GM20431 (cell line): Measurements from ENCODE around the gene RBFOX2.
"Not testable (repeated sequence)": the region's sequence is repeated elsewhere in the genome, so short reads cannot be mapped to it uniquely, and the experiment has no call there.

Experiments used
- in situ Hi-C: fragments of 300-500 bp; cut with MseI, MboI; formaldehyde crosslinking; loops from one replicate; pipeline ENCODE4 v1.15.0; 2020; ENCODE audit warnings: low sequenced_read_pairs; ENCODE audit not compliant: unreplicated experiment

Gene RBFOX2

DNA sequence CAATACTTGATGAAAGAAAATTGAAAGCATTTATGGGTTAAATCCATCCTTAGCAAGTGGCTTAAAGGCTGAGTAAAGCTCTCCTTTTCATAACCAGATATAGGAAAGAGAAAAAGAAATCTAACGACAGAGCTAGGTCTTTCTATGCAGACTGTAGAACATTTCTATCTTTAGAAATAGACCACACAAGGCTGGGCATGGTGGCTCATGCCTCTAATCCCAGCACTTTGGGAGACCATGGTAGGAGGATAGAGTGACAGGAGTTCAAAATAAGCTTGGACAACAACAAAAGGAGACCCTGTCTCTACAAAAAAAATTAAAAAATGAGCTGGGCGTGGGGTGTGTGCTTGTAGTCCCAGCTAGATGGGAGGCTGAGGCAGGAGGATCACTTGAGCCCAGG, 220.2 kb downstream of the RBFOX2 start:
- in situ Hi-C loops = no loop called here

DNA sequence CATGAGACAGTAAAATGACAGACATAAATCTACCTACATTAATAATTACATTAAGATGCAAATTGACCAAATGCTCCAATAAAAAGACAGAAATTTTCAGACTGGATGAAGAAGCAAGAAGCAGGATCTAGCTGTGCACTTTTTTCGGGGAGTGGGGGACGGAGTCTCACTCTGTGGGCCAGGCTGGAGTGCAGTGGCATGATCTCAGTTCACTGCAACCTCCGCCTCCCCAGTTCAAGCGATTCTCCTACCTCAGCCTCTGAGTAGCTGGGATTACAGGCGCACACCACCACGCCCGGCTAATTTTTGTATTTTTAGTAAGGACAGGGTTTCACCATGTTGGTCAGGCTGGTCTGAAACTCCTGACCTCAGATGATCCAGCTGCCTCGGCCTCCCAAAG, 222.0 kb downstream of the RBFOX2 start:
- in situ Hi-C loops = not testable (repeated sequence)

DNA sequence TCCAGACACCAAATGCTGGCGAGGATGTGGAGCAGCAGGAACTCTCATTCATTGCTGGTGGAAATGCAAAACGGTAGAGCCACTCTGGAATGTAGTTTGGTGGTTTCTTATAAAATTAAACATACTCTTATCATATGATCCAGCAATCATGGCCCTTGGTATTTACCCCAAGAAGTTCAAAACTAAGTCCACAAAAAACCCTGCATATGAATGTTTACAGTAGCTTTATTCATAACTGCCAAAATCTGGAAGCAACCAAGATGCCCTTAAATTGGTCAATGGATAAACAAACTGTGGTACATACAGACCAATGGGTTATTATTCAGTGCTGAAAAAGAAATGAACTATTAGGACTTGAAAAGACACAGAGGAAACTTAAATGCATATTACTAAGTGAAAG, 223.2 kb downstream of the RBFOX2 start:
- in situ Hi-C loops = no loop called here

DNA sequence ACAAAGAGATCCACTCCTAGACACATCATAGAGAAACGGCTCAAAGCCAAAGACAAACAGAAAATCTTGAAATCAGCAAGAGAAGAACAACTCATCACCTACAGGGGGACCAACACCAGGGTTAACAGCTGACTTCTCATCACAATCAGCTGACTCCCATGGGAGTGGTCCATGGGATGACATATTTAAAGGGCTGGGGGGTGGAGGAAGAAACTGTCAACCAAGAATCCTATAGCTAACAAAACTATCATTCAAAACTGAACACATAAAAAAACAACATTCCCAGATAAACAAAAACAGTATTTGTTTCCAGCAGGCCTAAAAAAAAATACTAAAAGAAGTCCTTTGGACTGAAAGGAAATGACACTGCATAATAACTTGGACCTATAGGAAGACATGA, 224.2 kb downstream of the RBFOX2 start:
- in situ Hi-C loops = no loop called here

DNA sequence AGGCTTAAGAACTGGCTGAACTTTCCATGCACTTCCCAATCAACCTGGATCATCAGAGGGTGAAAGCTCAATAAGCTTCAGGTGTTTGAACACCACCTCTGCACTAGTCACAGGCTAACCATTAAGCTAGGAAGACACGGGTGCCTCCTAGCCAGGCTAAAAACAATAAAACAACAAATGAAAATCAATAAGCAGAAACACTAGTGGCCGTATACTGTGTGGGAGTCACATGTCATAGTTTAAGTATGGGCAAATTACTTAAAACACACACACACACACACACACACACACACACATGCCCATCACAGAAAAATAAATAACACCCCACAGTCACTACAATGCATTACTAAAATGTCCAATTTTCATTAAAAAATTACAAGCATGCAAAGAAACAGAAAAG, 225.7 kb downstream of the RBFOX2 start:
- in situ Hi-C loops = no loop called here

DNA sequence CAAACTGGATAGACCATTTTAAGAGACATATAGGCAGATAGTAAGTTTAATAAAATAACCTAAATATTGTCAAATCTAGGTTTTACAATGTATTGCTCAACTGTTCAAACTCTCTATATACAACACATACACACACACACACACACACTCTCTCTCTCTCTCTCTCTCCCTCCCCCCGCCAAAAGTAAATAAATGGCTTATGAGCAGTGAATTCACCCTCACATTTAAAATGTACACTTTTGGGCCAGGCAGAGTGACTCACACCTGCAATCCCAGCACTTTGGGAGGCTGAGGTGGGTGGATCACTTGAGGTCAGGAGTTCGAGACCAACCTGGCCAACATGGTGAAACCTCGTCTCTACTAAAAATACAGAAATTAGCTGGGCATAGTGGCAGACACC, 227.3 kb downstream of the RBFOX2 start:
- in situ Hi-C loops = not testable (repeated sequence)

DNA sequence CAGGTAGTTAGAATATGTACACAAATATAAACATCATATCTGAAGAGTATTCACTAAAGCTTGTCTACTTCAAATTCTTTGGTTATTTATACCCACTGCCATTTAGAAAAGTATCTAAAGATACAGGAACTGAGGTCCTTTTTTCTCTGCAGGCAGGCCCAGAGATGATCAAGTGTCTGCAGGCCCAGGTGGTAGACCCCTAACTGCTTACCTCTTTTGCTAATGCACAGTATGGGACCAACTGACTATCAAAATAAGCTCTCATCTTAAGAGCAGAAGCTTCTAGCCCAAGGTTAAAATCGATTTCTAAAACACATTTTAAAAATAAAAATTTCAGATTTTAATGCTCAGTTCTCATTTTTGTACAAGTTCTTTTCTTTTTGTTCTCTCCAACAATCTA, 229.5 kb downstream of the RBFOX2 start:
- in situ Hi-C loops = no loop called here

DNA sequence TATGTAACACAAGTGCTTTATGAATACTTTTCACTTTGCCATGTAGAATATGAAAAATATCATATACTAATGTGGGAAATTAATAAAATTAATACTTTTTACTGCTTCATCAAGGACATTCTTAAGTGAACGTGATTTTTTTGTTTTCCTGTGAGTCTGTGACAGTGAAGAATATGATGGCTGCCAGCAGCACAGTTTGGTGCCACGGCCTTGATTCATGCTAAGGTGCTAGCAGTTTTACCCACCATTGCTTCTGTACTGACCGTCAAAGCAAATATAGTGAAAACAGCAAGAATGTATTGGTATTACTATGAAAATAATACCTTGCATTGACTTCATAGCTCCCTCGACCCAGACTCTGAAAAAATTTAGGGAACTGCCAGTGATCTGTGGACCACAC, 231.2 kb downstream of the RBFOX2 start:
- in situ Hi-C loops = no loop called here

DNA sequence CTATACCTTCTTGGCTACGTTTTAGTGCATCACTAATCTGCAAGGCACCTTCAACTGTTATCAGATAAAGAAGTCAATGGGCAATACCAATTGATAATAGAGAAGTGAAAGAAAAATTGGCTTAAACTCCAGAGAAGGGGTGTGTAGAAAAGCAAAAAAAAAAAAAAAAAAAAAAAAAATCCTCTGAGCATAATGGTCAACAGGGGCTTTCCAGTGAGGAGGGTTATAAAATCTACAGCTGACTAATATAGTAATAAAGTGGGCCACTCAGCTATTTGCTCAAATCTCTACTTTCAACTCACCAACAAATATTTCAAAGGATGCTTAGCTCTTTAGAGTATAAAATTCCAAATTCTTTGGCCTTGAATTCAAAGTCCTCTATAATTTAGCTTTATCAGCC, 233.1 kb downstream of the RBFOX2 start:
- in situ Hi-C loops = no loop called here

DNA sequence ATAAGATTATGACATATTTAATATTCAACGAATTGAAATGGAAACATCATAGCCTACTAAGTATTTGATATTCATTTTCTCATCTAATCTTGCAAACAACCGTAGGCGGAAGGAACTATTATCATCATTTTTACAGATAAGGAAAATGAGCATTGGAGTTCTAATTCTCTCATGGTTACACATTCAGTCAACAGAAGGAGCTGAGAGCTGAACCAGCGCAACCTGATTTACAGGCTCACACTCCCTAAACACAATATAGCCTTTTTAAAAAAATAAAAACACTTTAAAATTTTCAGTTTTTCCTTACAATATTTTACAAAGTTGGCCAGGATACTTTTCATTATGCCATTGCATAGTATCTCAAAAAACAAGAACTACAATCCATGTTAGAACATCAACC, 236.1 kb downstream of the RBFOX2 start:
- in situ Hi-C loops = no loop called here

DNA sequence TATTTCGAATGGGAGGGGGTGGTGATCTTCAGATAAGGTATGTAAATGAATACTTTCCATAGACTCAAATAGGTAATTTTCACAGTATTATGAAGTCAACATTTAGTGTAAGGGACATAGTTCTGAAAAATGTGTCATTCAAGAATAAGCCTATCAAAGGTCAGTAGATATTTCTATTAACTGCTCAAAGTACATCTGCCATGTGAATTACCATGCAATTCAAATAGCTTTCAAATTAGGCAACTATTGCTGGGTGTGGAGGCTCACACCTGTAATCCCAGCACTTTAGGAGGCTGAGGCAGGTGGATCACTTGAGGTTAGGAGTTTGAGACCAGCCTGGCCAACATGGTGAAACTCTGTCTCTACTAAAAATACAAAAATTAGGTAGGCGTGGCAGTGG, 236.8 kb downstream of the RBFOX2 start:
- in situ Hi-C loops = not testable (repeated sequence)

DNA sequence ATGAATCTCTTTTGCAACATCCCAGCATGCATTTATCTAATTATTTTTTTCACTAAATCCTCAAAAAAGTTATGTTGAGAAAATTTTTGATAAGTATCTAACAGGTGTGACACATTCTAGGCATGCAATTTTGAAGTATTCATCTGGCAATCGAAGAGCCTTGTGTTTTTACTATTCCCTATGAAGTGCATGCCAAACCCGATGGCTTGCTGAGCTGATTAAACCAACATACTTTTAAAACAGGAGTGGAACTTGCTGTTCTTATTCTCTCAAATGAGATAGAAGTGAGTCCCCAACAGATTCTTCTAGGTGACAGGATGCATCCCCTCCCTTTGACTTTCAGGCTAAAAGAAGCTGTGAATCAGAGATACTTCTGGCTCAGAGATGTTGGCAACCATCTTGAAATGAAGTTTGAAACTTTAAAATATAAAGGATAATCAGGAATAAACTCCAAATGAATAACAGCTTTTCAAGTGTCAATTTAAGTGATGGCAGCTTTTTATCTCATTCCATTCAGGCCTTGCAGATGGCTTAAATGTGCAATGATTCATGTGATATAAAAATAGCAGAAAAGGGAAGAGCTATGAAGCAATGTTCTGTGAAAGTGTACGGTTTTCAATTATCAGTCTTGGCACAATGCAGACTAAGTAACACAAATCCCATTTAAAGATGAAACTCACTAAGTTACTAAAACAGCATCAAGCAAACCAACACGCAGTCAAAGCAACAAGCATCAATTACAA, 243.3 kb downstream of the RBFOX2 start:
- in situ Hi-C loops = no loop called here

DNA sequence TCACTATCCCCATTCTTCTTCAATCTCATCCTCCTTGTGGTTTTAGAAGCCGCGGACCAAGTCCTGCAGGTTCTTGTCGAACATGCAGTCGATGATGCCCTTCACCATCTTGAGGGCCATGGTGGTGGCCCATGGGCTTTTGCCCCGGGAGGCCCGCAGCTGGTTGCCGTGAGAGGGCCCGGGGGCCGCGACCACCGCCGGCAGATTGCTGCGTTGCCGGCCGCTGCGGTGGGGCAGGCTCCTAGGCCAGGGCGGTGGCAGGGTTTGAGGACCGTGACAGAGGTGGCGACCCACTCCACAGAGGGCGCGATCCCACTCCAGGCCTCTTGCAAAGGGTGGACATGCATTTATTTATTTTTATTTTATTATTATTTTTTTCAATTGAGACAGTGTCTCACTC, 244.0 kb downstream of the RBFOX2 start:
- in situ Hi-C loops = no loop called here

DNA sequence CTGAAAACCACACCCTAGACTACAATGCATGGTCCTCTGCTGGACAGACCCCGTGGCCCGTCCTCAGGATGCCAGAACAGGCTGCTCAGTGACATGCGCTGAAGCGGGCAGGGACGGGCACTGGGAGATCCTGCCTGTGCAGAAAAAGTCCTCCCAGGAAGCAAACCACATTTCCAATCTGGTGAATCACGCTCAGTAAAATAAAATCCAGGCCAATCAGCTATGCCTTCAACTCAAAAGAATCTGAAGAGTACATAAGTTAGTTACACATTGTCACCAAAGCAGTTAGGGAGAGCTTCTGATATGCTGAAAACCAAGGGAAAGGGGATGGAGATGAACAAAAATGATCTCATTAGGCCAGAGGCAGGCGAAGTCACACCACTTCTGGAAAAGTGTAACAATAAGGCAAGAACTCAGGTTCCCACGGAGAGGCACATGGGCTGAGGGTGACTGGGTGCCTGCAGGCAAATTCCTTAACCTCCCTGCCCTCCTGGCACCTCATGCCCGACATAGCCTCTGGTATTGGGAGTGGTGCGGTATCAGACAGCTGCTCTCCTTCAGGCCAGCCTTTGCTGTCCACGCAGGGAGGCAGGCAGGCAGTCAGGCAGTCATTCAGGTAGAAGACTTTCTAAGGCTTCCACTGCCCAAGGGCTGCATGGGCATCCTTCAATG, 244.5 kb downstream of the RBFOX2 start:
- in situ Hi-C loops = no loop called here

DNA sequence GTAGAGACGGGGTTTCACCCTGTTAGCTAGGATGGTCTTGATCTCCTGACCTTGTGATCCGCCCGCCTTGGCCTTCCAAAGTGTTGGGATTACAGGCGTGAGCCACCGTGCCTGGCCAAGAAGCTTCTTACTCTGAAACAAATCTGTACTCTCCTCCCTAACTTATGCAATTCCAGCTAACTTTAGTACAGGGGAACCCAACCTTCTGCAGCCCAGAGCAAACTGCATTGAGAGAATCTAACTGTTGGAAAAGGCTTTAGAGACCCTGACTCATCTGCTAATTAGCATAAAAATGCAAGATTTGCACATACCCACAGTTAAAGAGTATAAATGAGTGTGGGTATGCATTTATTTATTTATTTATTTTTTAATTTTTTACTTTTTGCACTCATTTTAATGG, 246.1 kb downstream of the RBFOX2 start:
- in situ Hi-C loops = no loop called here

DNA sequence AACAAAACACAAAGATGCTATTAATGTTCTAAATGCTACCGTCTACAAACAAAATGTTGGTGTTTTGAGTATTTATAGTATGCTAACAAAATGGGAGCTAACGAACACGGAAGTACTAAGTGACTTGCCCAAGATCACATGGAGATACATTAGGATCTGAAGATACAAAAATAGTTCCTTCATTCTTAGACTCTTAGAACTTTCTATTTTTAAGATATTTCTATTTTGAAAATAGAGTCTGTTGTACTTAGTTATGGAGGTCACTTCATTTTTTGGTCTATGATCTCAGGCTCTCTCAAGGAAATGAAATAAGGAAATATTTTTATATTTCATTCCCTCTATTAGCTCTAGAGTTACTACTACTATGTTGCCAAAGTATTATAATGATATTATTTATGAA, 246.7 kb downstream of the RBFOX2 start:
- in situ Hi-C loops = no loop called here

DNA sequence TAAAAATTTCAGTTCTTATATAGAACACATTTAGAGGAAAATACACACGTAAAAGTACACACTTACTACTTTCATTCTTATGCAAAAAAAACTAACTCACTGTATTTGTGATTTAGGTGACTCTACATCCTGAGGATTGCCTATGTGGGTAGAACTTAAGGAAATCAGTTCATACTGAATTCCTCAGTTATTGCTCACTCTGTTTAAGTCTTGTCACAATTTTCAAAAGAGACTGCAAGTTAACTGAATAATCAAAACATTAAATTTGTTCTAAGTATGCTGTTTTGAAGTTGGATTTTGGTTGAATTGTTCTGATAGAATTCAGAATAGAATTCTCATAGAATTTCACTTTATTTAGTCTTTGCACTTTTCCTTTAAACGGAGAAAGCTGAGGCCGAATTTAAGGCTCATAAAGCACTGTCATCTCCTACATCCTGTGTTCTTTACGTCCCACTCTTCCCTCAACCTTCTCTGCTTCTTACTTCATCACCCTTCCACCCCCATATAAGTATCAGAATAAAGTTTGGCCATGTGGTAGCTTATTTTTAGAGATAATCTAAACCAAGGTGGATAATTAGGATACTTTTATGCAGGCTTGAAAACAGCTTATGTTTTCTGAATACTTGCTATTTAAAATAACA, 251.2 kb downstream of the RBFOX2 start:
- in situ Hi-C loops = no loop called here

DNA sequence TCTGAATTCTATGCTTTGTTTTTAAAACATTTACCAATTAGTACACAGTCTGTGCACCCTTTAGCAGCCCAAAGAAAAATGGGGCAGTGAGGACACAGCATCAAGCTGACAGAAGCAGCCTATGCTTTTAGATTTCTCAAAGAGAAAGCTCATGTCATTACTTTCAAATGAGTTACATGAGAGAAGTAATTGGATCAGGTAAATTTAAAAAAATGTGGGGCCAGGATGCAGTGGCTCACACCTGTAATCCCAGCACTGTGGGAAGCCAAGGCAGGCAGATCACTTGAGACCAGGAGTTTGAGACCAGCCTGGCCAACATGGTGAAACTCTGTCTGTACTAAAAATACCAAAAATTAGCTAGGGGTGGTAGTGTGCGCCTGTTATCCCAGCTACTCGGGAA, 253.3 kb downstream of the RBFOX2 start:
- in situ Hi-C loops = no loop called here

DNA sequence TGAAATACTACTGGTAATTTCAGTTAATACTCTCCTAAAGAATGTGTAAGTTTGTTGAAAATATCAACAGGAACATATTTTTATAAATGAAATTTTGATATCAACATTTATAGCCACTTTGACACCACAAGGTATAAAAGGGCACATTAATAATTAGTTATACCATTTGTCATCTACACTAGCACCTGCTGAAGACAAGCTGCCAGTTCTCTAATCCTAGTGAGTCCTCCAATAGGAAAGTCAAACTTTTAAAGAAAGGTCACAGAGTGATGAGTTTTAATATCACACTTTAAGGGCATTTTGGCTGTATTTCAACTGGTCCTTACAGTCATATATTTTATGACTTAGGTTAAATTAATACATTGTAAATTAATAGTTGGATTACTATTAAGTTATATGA, 258.6 kb downstream of the RBFOX2 start:
- in situ Hi-C loops = no loop called here

DNA sequence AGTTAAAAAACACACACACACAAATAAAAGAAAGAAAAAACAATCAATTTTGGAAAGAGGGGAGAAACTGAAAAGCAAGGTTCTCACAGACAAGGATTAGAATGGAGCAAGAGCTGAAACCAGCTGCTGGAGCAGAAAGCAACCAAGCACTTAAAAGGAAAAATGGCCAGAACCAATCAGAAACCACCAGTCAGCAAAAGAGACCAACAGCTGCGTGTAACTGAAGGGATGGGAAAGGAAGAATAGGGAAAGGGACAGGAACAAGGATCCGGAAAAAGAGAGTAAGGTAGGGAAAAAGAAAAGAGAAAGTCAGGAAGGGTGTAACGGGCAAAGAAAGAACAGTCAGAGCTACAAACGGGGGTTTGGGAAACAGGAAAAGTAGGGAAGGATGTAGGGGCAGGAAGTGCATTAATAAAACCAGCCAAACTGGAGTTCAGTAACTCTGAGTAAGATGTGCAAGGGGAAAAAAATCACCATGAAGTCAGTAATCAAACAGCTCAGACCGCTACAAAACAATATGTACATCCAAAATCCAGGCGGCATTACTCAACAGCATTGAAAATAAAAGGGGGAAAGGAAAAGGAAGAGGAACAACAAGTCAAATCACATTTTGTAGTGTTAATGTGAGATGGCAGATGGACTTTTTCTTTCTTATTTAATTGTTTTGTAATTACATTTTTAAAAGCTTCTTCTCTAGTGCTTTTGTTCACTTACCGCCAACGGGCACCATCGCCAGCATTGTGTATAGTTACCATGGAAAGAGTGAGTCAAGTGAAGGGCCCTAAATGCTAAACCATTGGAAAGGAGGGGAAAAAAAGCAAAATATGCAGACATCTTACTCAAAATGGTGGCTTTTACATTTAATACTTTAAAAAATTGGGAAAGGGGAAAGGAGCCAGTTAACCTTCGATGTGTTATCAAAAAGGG, 261.7 kb downstream of the RBFOX2 start:
- in situ Hi-C loops = no loop called here
